ENCODE data around the gene ALG14. TPM values are rescaled to one million over a fixed set of nuclear protein-coding genes. Genes with fewer than 3 reads are reported as not detected.
A peak's percentile ranks its signal among the peaks of the same experiment; 100 is the strongest.

ALG14 gene
- polyA plus RNA-seq, 1 of the 3 experiments (the other 2 are of a cell fraction): 2.5 TPM

DNA sequence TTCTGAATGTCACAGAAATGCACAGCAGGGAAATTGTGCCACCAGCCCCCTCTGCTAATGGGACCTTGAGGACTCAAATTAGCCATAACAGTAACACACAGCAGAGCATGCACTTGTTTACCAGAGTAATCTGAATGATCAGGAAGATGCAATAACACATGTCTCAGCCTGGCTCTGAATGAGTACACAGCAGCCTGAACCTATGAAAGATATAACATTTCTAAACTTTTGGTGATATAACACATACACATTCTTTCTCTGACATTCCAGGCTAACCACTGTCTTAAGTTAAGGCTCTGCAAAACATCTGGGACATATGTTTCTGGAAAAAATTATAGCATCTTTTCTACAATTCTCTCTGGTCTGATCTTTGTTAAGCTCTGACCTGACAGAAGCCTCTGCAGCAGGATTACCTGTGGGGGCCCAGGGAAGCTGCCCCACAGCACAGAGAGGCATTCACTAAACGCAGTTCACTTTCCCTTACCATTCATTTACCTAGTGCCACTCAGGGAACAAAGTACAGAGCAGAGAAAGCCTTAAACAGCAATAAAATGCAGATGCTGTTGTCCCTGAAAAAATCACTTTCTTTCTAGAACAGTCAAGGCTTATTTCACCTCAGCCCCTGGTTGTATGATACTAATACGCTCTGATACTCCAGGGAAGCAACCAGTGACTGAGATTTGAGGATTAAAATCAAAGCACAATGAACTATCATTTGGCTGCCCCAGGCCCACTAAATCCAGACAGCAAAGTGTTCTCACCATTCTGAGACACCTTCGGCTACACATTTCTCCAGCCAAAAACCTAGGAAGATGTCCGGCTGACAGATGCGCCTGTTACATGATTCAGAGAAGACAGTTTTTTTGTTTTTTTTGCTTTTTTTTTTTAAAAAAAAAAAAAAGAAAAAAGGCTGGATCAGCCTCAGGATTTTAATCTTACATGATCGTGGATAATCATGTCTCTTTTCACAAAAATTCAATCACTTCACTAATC, 91.9 kb downstream of the ALG14 start (continued):
- TF ChIP-seq SMC3 (IDR thresholded peaks at IDR 0.05; ENCODE audit: low read depth, low read length): no peak
- 0 out of 2 replicates have a peak, but pooled peaks have one; percentile 11 for TF ChIP-seq SIN3A (IDR thresholded peaks at IDR 0.05; ENCODE audit: borderline replicate concordance, low read depth, low read length)
- TF ChIP-seq MEF2A (IDR thresholded peaks at IDR 0.05; ENCODE audit: borderline replicate concordance, low read depth): no peak
- peak; percentile 15 for TF ChIP-seq CHD2 (IDR thresholded peaks at IDR 0.05; ENCODE audit: low read length, partially characterized antibody)
- TF ChIP-seq, protein P1, sequence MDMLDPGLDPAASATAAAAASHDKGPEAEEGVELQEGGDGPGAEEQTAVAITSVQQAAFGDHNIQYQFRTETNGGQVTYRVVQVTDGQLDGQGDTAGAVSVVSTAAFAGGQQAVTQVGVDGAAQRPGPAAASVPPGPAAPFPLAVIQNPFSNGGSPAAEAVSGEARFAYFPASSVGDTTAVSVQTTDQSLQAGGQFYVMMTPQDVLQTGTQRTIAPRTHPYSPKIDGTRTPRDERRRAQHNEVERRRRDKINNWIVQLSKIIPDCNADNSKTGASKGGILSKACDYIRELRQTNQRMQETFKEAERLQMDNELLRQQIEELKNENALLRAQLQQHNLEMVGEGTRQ (IDR thresholded peaks at IDR 0.05; ENCODE audit: borderline replicate concordance, low read depth, low read length): no peak
- TF ChIP-seq, protein P2, sequence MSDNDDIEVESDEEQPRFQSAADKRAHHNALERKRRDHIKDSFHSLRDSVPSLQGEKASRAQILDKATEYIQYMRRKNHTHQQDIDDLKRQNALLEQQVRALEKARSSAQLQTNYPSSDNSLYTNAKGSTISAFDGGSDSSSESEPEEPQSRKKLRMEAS (IDR thresholded peaks at IDR 0.05; ENCODE audit: low read depth): peak; percentile 12; the same call in 1 of the 2 replicates
- TF ChIP-seq TAF1 (IDR thresholded peaks at IDR 0.05; ENCODE audit: borderline replicate concordance, low read depth, low read length): no peak
- TF ChIP-seq MXI1 (IDR thresholded peaks at IDR 0.05; ENCODE audit: low read depth, low read length): peak; percentile 80; the same call in 1 of the 2 replicates
- TF ChIP-seq RCOR1 (IDR thresholded peaks at IDR 0.05; ENCODE audit: low read length): peak; percentile 45; the same call in 1 of the 2 replicates
- TF ChIP-seq RAD21 (IDR thresholded peaks at IDR 0.05; ENCODE audit: low read length): no peak
- TF ChIP-seq, protein P3, sequence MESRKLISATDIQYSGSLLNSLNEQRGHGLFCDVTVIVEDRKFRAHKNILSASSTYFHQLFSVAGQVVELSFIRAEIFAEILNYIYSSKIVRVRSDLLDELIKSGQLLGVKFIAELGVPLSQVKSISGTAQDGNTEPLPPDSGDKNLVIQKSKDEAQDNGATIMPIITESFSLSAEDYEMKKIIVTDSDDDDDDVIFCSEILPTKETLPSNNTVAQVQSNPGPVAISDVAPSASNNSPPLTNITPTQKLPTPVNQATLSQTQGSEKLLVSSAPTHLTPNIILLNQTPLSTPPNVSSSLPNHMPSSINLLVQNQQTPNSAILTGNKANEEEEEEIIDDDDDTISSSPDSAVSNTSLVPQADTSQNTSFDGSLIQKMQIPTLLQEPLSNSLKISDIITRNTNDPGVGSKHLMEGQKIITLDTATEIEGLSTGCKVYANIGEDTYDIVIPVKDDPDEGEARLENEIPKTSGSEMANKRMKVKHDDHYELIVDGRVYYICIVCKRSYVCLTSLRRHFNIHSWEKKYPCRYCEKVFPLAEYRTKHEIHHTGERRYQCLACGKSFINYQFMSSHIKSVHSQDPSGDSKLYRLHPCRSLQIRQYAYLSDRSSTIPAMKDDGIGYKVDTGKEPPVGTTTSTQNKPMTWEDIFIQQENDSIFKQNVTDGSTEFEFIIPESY (IDR thresholded peaks at IDR 0.05; ENCODE audit: borderline replicate concordance, low read depth): no peak
- peak; percentile 52; the same call in 1 of the 2 replicates for TF ChIP-seq TEAD4 (IDR thresholded peaks at IDR 0.05; ENCODE audit: borderline replicate concordance, insufficient read depth)
- TF ChIP-seq FOXM1 (IDR thresholded peaks at IDR 0.05; ENCODE audit: low read depth): no peak
- TF ChIP-seq, protein P4, sequence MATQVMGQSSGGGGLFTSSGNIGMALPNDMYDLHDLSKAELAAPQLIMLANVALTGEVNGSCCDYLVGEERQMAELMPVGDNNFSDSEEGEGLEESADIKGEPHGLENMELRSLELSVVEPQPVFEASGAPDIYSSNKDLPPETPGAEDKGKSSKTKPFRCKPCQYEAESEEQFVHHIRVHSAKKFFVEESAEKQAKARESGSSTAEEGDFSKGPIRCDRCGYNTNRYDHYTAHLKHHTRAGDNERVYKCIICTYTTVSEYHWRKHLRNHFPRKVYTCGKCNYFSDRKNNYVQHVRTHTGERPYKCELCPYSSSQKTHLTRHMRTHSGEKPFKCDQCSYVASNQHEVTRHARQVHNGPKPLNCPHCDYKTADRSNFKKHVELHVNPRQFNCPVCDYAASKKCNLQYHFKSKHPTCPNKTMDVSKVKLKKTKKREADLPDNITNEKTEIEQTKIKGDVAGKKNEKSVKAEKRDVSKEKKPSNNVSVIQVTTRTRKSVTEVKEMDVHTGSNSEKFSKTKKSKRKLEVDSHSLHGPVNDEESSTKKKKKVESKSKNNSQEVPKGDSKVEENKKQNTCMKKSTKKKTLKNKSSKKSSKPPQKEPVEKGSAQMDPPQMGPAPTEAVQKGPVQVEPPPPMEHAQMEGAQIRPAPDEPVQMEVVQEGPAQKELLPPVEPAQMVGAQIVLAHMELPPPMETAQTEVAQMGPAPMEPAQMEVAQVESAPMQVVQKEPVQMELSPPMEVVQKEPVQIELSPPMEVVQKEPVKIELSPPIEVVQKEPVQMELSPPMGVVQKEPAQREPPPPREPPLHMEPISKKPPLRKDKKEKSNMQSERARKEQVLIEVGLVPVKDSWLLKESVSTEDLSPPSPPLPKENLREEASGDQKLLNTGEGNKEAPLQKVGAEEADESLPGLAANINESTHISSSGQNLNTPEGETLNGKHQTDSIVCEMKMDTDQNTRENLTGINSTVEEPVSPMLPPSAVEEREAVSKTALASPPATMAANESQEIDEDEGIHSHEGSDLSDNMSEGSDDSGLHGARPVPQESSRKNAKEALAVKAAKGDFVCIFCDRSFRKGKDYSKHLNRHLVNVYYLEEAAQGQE (IDR thresholded peaks at IDR 0.05; ENCODE audit: low read depth, low read length): no peak
- TF ChIP-seq EZH2phosphoT487 (IDR thresholded peaks at IDR 0.05; ENCODE audit: borderline replicate concordance, low read depth): no peak
- TF ChIP-seq, protein P5, sequence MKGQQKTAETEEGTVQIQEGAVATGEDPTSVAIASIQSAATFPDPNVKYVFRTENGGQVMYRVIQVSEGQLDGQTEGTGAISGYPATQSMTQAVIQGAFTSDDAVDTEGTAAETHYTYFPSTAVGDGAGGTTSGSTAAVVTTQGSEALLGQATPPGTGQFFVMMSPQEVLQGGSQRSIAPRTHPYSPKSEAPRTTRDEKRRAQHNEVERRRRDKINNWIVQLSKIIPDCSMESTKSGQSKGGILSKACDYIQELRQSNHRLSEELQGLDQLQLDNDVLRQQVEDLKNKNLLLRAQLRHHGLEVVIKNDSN (IDR thresholded peaks at IDR 0.05; ENCODE audit: borderline replicate concordance, low read depth): no peak
- TF ChIP-seq JUND (IDR thresholded peaks at IDR 0.05): 0 out of 2 replicates have a peak, but pooled peaks have one; percentile 28
- TF ChIP-seq, protein P6, sequence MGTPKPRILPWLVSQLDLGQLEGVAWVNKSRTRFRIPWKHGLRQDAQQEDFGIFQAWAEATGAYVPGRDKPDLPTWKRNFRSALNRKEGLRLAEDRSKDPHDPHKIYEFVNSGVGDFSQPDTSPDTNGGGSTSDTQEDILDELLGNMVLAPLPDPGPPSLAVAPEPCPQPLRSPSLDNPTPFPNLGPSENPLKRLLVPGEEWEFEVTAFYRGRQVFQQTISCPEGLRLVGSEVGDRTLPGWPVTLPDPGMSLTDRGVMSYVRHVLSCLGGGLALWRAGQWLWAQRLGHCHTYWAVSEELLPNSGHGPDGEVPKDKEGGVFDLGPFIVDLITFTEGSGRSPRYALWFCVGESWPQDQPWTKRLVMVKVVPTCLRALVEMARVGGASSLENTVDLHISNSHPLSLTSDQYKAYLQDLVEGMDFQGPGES (IDR thresholded peaks at IDR 0.05; ENCODE audit: low read depth, low read length): no peak
- no peak for TF ChIP-seq ELF1 (IDR thresholded peaks at IDR 0.05)

All from SK-N-SH (cell line).